Measurements from ENCODE around the gene TNFAIP8L1. TPM values are rescaled to one million over a fixed set of nuclear protein-coding genes. Genes with fewer than 3 reads are reported as not detected.

TNFAIP8L1 gene
- total and polyA plus RNA-seq, 4 donors = 12.1 to 22.0 (median 15.7) TPM

GRCh38 chr19:4688587-4688986, 49.3 kb downstream of the TNFAIP8L1 start:
- WGBS, 2 donors = 95 to 96% methylated on average over 26 of the region's 26 CpGs
- Histone ChIP-seq H3K36me3 (ENCODE audit: control insufficient read depth in 4 of 4, insufficient read depth in 4 of 4, low read length in 4 of 4) (peaks cover 18 to 79% (median 30%) of the 10 kb centered on the region in 4 donors), H3K27me3 (ENCODE audit: control insufficient read depth in 3 of 3, insufficient read depth in 3 of 3, low read length in 2 of 3) (no peaks in the 10 kb centered on the region), H3K4me1 (ENCODE audit: control insufficient read depth in 5 of 5, insufficient read depth in 5 of 5, low read length in 5 of 5) (peaks cover 0 to 2% (median 0%) of the 10 kb centered on the region in 5 donors), H3K27ac (ENCODE audit: low read depth in 1 of 2, low read length in 1 of 2) (no peak overlapping the region), H3K9ac (ENCODE audit: insufficient read depth in 1 of 2, low read length in 2 of 2) (no peak overlapping the region), H3K9me3 (ENCODE audit: control insufficient read depth in 4 of 4, insufficient read depth in 3 of 4, low read length in 3 of 4) (no peaks in the 10 kb centered on the region), H3K4me3 (no peak overlapping the region)
- DNase-seq (no peak), ATAC-seq (ENCODE audit: insufficient read depth, low FRiP score) (no peak)
- no peak for TF ChIP-seq CTCF (IDR thresholded peaks at IDR 0.05; ENCODE audit: control extremely low read depth, extremely low read depth)

GRCh38 chr19:4689403-4689802, 50.1 kb downstream of the TNFAIP8L1 start:
- 98% methylated on average over 19 of the region's 19 CpGs for WGBS, 2 donors
- no peaks in the 10 kb centered on the region for H3K27me3 ChIP-seq (ENCODE audit: control insufficient read depth in 3 of 3, insufficient read depth in 3 of 3, low read length in 2 of 3)
- no peak overlapping the region for H3K27ac ChIP-seq (ENCODE audit: low read depth in 1 of 2, low read length in 1 of 2)
- DNase-seq (no peak), ATAC-seq (ENCODE audit: insufficient read depth, low FRiP score) (no peak)
- no peak for TF ChIP-seq CTCF (IDR thresholded peaks at IDR 0.05; ENCODE audit: control extremely low read depth, extremely low read depth)
- H3K4me3 ChIP-seq = no peak overlapping the region
- H3K36me3 ChIP-seq (ENCODE audit: control insufficient read depth in 4 of 4, insufficient read depth in 4 of 4, low read length in 4 of 4) = peaks cover 24 to 79% (median 36%) of the 10 kb centered on the region in 4 donors
- H3K9ac ChIP-seq (ENCODE audit: insufficient read depth in 1 of 2, low read length in 2 of 2) = no peak overlapping the region
- H3K4me1 ChIP-seq (ENCODE audit: control insufficient read depth in 5 of 5, insufficient read depth in 5 of 5, low read length in 5 of 5) = peaks cover 0 to 2% (median 0%) of the 10 kb centered on the region in 5 donors
- H3K9me3 ChIP-seq (ENCODE audit: control insufficient read depth in 4 of 4, insufficient read depth in 3 of 4, low read length in 3 of 4) = no peaks in the 10 kb centered on the region

GRCh38 chr19:4690361-4690760, 51.0 kb downstream of the TNFAIP8L1 start:
- Histone ChIP-seq H3K36me3 (ENCODE audit: control insufficient read depth in 4 of 4, insufficient read depth in 4 of 4, low read length in 4 of 4) (peaks cover 31 to 79% (median 40%) of the 10 kb centered on the region in 4 donors), H3K27ac (ENCODE audit: low read depth in 1 of 2, low read length in 1 of 2) (peak overlapping the region in 1 of 2 donors; percentile 29), H3K9me3 (ENCODE audit: control insufficient read depth in 4 of 4, insufficient read depth in 3 of 4, low read length in 3 of 4) (no peaks in the 10 kb centered on the region), H3K9ac (ENCODE audit: insufficient read depth in 1 of 2, low read length in 2 of 2) (no peak overlapping the region), H3K4me3 (no peak overlapping the region), H3K27me3 (ENCODE audit: control insufficient read depth in 3 of 3, insufficient read depth in 3 of 3, low read length in 2 of 3) (no peaks in the 10 kb centered on the region), H3K4me1 (ENCODE audit: control insufficient read depth in 5 of 5, insufficient read depth in 5 of 5, low read length in 5 of 5) (peaks cover 0 to 2% (median 0%) of the 10 kb centered on the region in 5 donors)
- DNase-seq = no peak
- 79 to 84% methylated on average over 13 of the region's 13 CpGs for WGBS, 2 donors
- no peak for TF ChIP-seq CTCF (IDR thresholded peaks at IDR 0.05; ENCODE audit: control extremely low read depth, extremely low read depth)
- no peak for ATAC-seq (ENCODE audit: insufficient read depth, low FRiP score)

- no peaks in the 10 kb centered on the region for H3K9me3 ChIP-seq (ENCODE audit: control insufficient read depth in 4 of 4, insufficient read depth in 3 of 4, low read length in 3 of 4)
- no peak overlapping the region for H3K27ac ChIP-seq (ENCODE audit: low read depth in 1 of 2, low read length in 1 of 2)
- H3K4me3 ChIP-seq = no peak overlapping the region
- 80 to 85% methylated on average over 9 of the region's 9 CpGs for WGBS, 2 donors
- peaks cover 0 to 2% (median 0%) of the 10 kb centered on the region in 5 donors for H3K4me1 ChIP-seq (ENCODE audit: control insufficient read depth in 5 of 5, insufficient read depth in 5 of 5, low read length in 5 of 5)
- peaks cover 31 to 82% (median 42%) of the 10 kb centered on the region in 4 donors for H3K36me3 ChIP-seq (ENCODE audit: control insufficient read depth in 4 of 4, insufficient read depth in 4 of 4, low read length in 4 of 4)
- no peaks in the 10 kb centered on the region for H3K27me3 ChIP-seq (ENCODE audit: control insufficient read depth in 3 of 3, insufficient read depth in 3 of 3, low read length in 2 of 3)
- DNase-seq = no peak
- no peak overlapping the region for H3K9ac ChIP-seq (ENCODE audit: insufficient read depth in 1 of 2, low read length in 2 of 2)
- no peak for TF ChIP-seq CTCF (IDR thresholded peaks at IDR 0.05; ENCODE audit: control extremely low read depth, extremely low read depth)
- peak; percentile 32 for ATAC-seq (ENCODE audit: insufficient read depth, low FRiP score)
These were observed 52.1 kb downstream of the TNFAIP8L1 start for GRCh38 chr19:4691373-4691772.
